SJCRH30 (cell line): Measurements from ENCODE around the gene NXNL2. TPM values are rescaled to one million over a fixed set of nuclear protein-coding genes. Genes with fewer than 3 reads are reported as not detected.
A peak's percentile ranks its signal among the peaks of the same experiment; 100 is the strongest.

Experiments used
- DNase-seq, 2 experiments: peaks; one replicate each; pipeline ENCODE4 v3.0.0-alpha.2; 2015 to 2020
- H3K27ac ChIP-seq: fragments of 250-450 bp; sonication (Bioruptor Pico); 2 replicates; pipeline ENCODE4 v1.5.1; 2020; ENCODE audit warnings: mild to moderate bottlenecking, moderate library complexity
- H3K27me3 ChIP-seq: fragments of 250-450 bp; sonication (Bioruptor Pico); 2 replicates; pipeline ENCODE4 v1.5.1; 2020; ENCODE audit warnings: mild to moderate bottlenecking, moderate library complexity
- H3K36me3 ChIP-seq: fragments of 250-450 bp; sonication (Bioruptor Pico); 2 replicates; pipeline ENCODE4 v1.5.1; 2020; ENCODE audit warnings: mild to moderate bottlenecking, moderate library complexity
- H3K4me1 ChIP-seq: fragments of 250-450 bp; sonication (Bioruptor Pico); 2 replicates; pipeline ENCODE4 v1.5.1; 2020; ENCODE audit warnings: mild to moderate bottlenecking, moderate library complexity
- H3K4me3 ChIP-seq: fragments of 250-450 bp; sonication (Bioruptor Pico); 2 replicates; pipeline ENCODE4 v1.5.1; 2020; ENCODE audit warnings: mild to moderate bottlenecking, moderate library complexity
- H3K9me3 ChIP-seq: fragments of 250-450 bp; sonication (Bioruptor Pico); replicated peaks from 2 replicates; pipeline ENCODE4 v1.5.1; 2020; ENCODE audit warnings: mild to moderate bottlenecking, moderate library complexity
- total RNA-seq: library from RNA; depleted of rRNA; stranded (reverse); fragments of >200 nt; shearing (Covaris generic); gene quantifications from 2 replicates; pipeline ENCODE4 v1.2.3, GENCODE V29; 2014; rRNA removed

NXNL2 gene
- total RNA-seq, 1 experiment from 2014 or later: not detected

DNA sequence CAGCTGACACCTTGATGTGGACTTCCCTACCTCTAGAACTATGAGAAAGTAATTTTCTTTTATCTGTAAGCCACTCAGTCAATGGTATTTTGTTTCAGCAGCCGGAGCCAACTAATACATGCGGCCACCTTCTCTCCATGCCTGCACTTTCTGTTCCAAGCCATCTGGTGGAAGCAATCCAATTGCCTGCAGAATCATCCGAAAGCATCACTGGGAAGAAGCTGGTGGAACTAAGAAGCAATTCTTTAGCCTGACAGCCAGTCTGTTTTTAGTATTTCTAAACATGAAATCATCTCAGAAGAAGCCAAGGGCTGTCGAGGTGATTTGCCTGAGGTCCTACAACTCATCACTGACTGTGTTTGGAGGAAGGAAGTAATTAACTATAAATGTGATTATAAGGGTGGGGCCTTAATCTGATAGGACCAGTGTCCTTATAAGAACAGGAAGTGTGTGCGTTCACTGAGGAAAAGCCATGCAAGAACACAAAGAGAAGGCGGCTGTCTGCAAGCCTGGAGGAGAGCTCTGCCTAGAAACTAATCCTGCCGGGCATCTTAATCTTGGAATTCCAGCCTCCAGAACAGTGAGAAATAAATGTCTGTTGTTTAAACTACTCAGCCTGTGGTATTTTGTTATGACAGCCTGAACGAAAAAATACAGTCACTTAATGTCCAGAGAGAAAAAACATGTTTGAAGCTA is 49.1 kb downstream of the NXNL2 start:
- no peaks in the 10 kb centered on the region for H3K9me3 ChIP-seq
- H3K4me3 ChIP-seq: no peak overlapping the region
- H3K4me1 ChIP-seq: no peaks in the 10 kb centered on the region
- H3K27me3 ChIP-seq: no peaks in the 10 kb centered on the region
- no peak for DNase-seq
- no peaks in the 10 kb centered on the region for H3K36me3 ChIP-seq
- H3K27ac ChIP-seq: no peak overlapping the region

DNA sequence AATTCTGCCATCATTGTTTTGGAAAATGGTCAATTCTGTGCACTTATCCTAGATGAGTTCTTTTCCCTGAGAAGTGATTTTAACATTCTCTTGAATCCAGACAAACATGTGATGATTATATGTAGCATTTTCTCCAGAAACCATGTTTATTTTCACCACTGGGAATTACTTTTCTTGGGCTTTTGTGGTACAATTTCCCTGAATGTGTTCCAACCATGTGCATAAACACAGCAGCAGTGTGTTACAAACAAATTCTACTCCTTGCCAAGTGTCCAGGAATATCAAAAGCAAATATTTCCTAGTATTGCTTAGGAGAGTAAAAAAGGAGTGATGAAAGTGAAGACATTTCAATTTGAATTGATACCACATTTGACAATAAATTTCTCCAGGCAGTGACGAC is 50.4 kb downstream of the NXNL2 start:
- no peaks in the 10 kb centered on the region for H3K4me1 ChIP-seq
- DNase-seq: no peak
- no peaks in the 10 kb centered on the region for H3K9me3 ChIP-seq
- no peak overlapping the region for H3K27ac ChIP-seq
- no peaks in the 10 kb centered on the region for H3K36me3 ChIP-seq
- no peaks in the 10 kb centered on the region for H3K27me3 ChIP-seq
- H3K4me3 ChIP-seq: no peak overlapping the region

GRCh38 chr9:88586452-88586851 is 51.5 kb downstream of the NXNL2 start:
- DNase-seq: no peak
- Histone ChIP-seq H3K4me1 (no peaks in the 10 kb centered on the region), H3K36me3 (no peaks in the 10 kb centered on the region), H3K27ac (no peak overlapping the region), H3K9me3 (no peaks in the 10 kb centered on the region), H3K27me3 (no peaks in the 10 kb centered on the region), H3K4me3 (no peak overlapping the region)

GRCh38 chr9:88587182-88587581 is 52.2 kb downstream of the NXNL2 start:
- no peak for DNase-seq
- no peak overlapping the region for H3K27ac ChIP-seq

GRCh38 chr9:88587885-88588649 is 53.1 kb downstream of the NXNL2 start:
- no peak overlapping the region for H3K4me3 ChIP-seq
- H3K9me3 ChIP-seq: no peaks in the 10 kb centered on the region
- H3K27ac ChIP-seq: no peak overlapping the region
- H3K27me3 ChIP-seq: no peaks in the 10 kb centered on the region
- no peaks in the 10 kb centered on the region for H3K36me3 ChIP-seq
- DNase-seq: no peak
- no peaks in the 10 kb centered on the region for H3K4me1 ChIP-seq

More at GRCh38 chr9:88587182-88587581, 52.2 kb downstream of the NXNL2 start:
- H3K27me3 ChIP-seq: no peaks in the 10 kb centered on the region
- H3K4me3 ChIP-seq: no peak overlapping the region
- no peaks in the 10 kb centered on the region for H3K9me3 ChIP-seq
- H3K4me1 ChIP-seq: no peaks in the 10 kb centered on the region
- no peaks in the 10 kb centered on the region for H3K36me3 ChIP-seq

DNA sequence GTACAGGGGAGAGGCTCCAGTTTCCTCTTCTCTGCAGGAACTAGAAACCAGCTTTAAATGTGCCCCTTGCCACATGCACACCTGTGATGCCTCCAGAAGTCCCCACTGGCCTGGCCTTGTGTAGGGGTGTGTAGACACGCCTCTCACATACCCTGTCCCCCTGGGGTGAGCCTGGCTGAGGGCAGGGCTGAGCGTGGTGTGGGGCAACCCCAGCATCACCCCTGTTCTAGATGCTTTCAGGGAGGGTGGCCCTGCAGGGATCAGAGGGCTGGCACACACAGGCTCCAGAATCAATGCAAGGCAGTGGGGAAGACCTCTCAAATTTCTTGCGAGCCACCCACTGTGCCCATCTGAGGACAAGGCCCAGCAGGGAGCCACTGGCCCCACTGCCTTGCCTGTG is 54.7 kb downstream of the NXNL2 start:
- Histone ChIP-seq H3K9me3 (no peaks in the 10 kb centered on the region), H3K4me3 (no peak overlapping the region), H3K36me3 (no peaks in the 10 kb centered on the region), H3K27me3 (no peaks in the 10 kb centered on the region), H3K27ac (no peak overlapping the region), H3K4me1 (no peaks in the 10 kb centered on the region)
- DNase-seq: no peak

- Histone ChIP-seq H3K4me3 (no peak overlapping the region), H3K27me3 (no peaks in the 10 kb centered on the region), H3K27ac (no peak overlapping the region), H3K9me3 (no peaks in the 10 kb centered on the region), H3K36me3 (no peaks in the 10 kb centered on the region), H3K4me1 (no peaks in the 10 kb centered on the region)
- peak in 1 of 2 experiments; percentile 33 for DNase-seq
These were observed 55.7 kb downstream of the NXNL2 start for GRCh38 chr9:88590558-88591146.

- no peak overlapping the region for H3K27ac ChIP-seq
- no peaks in the 10 kb centered on the region for H3K4me1 ChIP-seq
- H3K9me3 ChIP-seq: no peaks in the 10 kb centered on the region
- H3K4me3 ChIP-seq: no peak overlapping the region
- no peaks in the 10 kb centered on the region for H3K36me3 ChIP-seq
- no peaks in the 10 kb centered on the region for H3K27me3 ChIP-seq
- peak in 1 of 2 experiments; percentile 53 for DNase-seq
These were observed 58.7 kb downstream of the NXNL2 start for GRCh38 chr9:88593537-88594185.

Other genes starting within 250 kb of the NXNL2 start
- 79.9 and 82.5 TPM in 2 replicates for gene SPIN1, start 146.7 kb upstream of the NXNL2 start, total RNA-seq